ENCODE results near the gene C19orf73.

The C19orf73 gene

DNA sequence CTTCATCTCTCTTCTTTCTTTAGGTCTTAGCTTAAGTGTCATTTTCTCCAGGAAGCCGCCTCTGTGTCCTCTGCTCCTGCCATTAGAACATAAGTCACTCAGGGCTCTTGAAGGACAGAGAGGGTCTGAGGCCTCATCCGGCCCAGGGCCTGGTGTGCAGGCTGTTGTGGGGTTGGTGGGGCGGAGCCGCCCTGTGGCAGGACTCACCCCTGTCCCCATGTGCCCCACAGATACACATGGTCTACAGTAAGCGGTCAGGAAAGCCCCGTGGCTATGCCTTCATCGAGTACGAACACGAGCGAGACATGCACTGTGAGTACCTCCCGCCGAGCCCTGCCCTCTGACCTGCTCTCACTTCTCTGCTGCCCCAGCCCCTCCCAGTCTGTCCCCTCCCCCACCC, 17.8 kb downstream of the C19orf73 start:
- DNase-seq (ENCODE audit: low spot score): no peak

DNA sequence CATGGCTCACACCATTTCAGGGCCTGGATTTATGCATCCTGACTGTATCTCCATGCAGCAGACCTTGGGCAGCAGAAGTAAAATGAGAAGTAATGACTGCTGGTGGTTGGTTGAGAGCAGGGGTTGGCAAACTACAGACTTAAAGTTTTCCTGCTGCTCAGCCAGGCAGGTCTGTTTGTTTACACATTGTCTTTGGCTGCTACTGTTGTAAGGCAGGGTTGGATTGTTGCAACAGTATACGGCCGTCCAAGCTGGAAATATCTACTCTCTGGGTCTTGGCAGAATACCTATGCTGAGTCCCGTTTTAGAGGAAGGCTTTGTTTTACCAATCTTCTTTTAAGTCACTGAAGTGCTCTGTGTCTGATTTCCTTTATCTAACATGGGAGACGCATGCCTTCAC, 20.1 kb downstream of the C19orf73 start:
- DNase-seq (ENCODE audit: low spot score): no peak

DNA sequence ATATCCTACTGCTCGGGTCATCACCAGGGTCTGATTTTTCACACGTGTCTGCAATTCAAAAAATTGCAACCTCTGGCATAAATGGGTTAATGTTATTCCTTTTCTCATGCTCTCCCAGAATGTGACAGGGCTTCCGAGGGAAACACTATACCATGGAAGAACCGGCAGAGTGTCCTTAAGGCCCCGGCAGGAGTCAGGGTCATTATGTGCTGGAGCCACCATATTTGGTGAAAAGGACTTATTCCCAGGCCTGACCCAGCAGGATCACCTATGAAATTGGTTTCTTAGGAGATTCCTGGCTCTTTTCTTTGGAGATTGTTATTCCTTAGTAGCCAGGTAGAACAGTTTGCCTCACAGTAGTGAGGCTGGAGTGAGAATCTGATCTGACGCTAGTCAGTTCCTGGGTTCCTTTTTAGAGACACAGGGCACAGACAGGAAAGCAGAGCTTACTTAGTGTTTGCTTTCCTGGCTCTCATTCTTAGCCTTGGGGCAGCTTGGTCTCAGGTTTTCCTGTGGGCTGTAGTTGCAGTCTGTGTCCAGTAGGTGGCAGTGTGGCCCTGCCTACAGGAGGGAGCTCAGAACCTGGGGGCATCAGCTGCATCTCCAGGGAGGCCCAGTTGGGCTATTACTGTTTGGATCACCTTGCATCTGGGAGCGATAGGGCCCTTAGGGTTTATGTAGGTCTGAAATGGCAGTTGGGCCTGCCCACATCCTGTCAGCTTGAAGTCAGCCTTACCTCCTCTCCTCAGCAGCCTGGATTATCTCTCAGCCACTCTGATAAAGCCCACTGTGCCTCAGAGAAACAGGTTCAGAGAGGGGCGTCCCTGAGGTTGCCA, 21.3 kb downstream of the C19orf73 start:
- DNase-seq (ENCODE audit: low spot score): peak; percentile 83

DNA sequence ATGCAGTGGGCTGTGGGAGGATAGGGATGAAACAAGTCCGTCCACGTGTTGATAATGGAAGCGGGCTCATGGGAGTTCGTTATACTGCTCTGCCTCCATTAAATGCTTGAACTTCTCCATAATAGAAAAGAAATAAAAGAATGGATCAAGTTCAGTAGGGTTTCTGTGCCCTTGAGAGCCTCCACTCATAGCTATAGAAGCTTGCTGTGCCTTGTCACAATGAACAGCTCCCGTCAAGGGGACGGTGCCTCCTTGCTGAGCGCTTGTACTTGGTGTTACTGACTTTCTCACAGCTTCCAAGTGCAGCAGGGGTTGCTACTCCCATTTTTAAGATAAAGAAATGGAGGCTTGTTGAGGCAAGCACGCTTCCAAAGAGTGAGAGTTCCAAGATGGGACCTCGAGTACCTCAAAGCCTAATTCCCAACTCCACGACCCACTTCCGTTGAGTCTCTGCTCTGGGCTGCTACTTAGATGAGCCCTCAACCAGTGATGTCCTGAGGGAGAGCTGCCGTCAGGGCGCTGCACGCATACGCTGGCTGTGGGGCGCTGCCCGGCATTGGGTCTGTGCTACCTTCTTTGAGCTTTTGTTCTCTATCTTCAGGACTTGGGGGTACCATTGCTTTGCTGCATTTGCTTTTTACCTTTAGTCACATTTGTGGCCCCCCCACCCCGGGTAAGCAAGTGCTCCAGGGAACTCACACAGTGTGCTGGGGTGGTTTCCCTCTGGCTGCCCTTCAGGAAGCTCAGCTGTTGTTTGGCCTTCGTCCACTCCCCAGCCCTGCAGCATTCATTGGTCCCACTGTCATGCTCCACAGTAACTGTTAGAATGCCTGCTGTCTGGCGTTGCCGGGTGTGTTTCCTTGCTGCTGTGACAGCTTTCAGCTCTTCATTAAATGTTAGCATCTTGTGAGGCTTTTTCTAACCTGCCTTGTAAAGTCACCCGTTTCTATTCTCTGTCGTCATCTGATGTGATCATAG, 24.1 kb downstream of the C19orf73 start:
- DNase-seq (ENCODE audit: low spot score): no peak

DNA sequence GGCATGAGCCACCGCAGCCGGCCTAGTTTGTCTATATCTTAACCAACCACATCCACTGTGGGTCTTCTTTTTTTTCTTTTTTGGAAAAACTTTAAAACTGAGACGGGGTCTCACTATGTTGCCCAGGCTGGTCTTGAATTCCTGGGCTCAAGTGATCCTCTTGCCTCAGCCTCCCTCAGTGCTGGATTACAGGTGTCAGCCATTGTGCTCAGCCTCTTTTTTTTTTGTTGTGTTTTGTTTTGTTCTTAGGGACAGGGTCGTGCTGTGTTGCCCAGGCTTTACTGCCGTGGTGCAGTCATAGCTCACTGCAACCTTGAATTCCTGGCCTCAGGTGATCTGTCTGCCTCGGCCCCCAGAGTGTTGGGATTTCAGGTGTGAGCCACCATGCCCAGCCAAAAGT, 26.3 kb downstream of the C19orf73 start:
- no peak for DNase-seq (ENCODE audit: low spot score)

DNA sequence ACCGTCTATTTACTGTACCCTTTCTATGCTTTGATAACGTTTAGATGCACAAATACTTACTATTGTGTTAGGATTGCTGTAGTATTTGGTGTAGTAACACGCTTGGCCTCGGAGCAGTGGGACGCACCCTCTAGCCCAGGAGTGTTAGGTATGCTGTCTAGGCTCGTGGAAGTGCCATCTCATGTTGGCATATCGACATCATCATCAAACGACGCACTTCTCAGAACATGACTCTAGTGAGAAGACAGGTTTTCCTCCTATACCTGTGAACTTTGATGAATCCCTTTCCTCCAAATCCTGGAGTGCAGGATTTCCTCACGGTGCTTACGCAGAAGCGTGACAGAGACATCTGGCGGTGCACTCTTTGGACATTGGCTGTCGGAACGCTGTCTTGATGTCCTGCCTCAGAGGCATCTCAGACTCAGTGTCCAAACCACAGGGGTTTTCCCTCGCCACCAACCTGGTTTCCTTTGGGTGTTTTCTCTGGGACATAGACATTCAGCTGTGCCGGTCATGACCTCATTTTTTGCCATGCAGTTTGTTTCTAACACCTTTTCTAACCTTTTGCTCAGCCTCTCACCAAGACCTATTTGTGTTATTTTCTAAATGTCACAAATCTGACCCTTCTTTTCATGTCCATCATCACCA, 27.4 kb downstream of the C19orf73 start:
- no peak for DNase-seq (ENCODE audit: low spot score)

DNA sequence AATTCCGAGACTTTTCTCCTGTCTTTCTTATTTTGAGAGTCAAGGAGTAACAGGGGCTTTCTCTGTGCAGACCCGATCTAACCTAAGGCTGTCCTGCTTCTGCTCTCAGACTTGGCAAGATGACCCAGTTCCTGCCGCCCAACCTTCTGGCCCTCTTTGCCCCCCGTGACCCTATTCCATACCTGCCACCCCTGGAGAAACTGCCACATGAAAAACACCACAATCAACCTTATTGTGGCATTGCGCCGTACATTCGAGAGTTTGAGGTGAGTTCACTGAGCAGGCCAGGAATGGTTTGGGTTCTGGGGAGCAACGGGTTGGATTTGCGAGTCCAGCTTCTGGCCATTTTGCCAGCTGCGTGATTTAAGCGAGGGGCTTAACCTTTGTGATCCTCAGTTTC, 32.6 kb downstream of the C19orf73 start:
- no peak for DNase-seq (ENCODE audit: low spot score)

DNA sequence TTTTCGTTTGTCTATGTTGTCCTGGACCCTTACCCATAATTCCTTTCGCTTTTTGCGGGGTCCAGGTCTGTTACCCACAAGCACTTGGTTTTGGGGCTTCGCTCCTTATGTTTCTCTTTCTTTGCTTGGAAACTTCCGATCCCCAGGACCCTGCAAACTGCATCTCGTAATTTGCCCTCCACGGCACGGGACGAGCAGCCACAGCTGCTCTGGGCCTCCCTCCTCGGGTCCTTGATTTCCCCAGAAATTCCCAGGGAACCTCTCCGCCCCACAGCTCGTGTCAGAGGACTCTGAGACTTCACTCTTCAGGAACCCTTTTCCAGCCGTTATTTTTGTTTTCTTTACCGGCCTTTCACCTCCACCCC, 33.1 kb downstream of the C19orf73 start:
- DNase-seq (ENCODE audit: low spot score): no peak

DNA sequence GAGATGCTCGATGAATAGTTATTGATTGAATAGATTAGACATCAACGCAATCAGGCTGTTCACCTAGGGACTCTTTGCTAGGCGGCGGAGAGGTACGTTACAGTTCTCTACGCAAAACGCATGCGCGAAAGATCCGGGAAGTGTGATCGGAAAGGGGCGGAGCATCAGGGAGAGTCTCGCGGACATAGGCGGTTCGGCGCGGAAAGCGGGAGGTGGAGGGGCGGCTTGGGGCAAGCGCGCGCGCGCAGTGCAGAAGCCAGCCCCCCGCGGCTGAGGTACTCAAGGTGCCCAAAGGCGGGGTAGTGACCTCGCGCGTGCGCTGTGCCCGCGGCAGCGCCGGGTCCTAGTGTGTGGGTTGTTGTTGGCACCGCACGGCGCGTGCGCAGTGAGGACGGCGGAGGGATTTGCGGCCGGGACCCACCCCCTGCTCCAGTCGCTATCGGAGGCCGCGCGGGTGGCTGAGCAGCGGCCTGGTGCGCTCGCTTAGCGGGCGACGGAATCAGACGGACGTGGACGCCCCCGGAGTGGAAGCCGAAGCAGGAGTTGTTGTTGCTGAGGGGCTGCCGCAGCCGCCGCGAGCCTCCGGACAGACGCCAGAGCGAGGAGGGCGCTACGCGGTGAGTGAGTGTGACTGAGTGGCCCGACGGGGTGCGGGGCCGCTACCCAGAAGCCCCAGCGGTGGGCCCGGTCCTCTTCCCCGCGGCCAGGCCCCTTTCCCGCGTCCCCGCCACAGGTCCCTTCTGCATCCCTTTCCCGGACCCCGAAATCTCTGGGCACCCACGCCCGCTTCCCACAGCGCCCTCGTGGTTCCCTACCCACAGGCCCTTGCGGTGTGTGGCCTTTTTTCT, 33.7 kb downstream of the C19orf73 start, which contains the start of gene SNRNP70:
TSS of gene SNRNP70 (plus strand) at position 432 of the 848 bp plus-strand sequence. CDS start 964 bp downstream, outside the sequence.
- peak; percentile 98 for DNase-seq (ENCODE audit: low spot score)

DNA sequence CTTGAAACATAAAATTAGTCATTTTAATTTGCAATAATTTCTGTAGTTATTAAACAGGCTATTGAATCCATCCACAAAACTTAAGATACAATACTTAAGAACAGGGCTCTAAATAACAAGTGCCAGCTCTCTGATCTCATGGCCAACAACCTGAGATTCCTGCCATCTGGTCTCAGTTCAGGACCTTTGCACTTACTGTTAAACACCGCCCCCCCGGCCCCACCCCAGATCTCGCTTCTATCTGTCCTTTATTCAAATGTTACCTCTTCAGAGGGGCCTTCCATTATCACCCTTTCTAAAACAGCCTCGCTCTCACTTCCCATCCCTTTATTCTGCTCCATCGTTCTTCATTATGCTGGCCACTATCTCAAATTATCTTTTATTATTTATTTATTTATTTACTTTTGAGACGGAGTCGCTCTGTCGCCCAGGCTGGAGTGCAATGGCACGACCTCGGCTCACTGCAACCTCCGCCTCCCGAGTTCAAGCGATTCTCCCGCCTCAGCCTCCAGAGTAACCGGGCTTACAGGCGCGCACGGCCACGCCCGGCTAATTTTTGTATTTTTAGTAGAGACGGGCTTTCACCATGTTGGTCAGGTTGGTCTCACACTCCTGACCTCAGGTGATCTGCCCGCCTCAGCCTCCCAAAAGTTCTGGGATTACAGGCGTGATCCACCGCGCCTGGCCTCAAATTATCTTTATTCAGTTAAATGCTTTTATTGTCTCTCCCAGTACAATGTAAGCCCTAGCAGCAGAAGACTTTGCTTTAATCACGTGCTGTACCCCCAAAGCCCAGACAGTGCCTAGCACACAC, 34.5 kb downstream of the C19orf73 start:
- no peak for DNase-seq (ENCODE audit: low spot score)

DNA sequence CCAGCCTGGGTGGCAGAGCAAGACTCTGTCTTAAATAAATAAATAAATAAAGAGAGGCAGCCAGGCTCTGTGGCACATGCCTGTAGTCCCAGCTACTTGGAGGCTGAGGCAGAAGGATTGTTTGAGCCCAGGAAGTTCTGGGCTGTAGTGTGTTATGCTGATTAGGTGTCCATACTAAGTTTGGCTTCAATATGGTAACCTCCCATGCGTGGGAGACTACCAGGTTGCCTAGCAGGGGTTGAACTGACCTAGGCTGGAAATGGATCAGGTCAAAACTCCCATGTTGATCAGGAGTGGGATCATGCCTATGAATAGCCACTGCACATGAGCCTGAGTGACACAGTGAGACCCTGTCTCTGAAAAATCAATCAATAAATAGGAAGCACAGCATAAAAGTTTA, 37.7 kb downstream of the C19orf73 start:
- no peak for DNase-seq (ENCODE audit: low spot score)

DNA sequence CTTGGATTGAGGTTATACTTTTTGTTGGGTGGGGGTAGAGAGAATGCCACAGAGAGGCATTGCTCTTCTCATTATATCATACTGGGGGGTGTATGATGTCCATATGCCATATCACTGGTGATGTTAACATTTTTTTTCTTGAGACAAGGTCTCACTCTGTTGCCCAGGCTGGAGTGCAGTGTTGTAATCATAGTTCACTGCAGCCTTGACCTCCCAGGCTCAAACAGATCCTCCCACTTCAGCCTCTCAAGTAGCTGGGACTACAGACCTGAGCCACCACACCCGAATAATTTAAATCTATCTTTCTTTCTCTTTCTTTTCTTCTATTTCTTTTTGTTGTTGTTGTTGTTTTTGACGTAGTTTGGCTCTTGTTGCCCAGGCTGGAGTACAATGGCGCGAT, 38.6 kb downstream of the C19orf73 start:
- DNase-seq (ENCODE audit: low spot score): no peak

DNA sequence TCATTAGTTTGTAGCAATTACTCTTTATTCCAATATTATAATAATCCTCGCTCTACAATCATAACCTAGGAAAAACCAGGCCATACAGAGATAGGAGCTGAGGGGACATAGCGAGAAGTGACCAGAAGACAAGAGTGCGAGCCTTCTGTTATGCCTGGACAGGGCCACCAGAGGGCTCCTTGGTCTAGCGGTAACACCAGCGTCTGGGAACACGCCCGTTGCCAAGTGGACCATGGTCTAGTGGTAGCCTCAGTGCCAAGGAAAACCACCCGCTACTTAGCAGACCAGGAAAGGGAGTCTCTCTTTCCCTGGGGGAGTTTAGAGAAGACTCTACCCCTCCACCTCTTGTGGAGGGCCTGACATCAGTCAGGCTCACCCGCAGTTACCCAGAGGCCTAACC, 44.1 kb downstream of the C19orf73 start:
- DNase-seq (ENCODE audit: low spot score): peak; percentile 17

DNA sequence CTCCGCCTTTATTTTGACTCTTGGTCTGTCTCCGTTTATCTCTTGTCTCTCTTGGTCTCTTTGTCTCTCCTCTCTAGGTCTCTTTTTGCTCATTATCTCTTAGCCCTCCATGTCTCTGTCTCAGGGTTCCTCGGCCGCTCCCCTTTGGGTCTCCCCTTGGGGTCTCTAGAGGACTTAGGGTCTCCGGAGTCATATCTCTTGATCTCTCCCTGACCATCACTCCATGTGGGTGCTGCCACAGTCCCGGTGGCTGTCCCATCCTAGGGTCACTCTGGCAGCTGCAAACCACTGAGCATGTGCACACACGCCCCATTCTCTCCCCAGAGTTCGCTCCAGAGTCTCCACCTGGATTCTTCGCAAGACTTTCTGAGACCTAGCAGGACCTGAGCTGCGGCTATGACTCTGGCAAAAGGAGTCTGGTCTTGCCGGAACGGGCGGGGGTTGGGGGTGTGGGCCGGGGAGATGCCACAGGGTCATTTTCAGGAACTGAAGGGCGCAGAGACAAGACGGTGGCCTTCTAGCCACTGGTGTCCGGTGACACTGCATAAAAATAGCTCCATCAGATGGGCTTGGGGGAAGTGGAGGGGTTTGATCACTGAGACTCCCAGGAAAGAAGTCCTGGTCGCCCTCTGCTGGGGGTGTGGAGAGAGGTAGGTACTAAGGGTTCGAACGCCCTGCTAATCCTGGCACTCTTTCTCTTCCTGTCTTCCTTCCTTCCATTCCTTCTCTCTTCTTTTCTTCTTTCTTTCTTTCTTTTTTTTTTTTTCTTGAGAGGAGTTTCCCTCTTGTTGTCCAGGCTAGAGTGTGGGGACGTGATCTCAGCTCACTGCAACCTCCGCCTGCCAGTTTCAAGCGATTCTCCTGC, 45.2 kb downstream of the C19orf73 start:
- DNase-seq (ENCODE audit: low spot score): no peak

DNA sequence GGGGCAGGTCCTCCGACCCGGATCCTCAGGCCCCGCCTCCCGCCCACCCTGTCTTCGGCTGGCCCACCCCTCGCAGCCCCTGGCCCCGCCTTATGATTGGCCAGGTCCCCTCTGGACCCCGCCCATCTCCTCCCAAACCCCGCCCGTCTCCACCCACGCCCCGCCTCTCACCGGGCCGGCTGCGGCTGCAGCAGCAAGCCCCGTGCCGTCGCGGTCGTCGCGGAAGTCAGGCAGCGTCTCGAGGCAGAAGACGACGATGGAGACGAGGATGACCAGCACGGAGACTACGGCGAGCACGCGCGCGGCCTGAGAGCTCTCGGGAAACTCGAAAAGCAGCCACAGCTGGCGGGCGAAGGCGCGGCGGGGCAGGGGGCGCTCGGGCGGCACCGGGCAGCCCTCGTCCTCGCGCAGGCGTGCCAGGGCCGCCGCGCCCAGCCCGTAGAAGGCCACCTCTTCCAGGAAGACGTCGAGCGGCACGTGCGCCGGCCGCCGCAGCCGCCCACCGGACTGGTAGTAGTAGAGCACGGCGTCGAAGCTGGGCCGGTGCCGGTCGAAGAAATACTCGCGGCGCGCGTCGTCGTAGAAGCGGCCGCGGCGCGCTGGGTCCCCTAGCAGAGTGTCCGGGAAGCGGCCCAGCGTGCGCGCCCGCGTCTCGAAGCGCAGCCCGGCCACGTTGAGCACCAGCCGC, 46.9 kb downstream of the C19orf73 start:
- no peak for DNase-seq (ENCODE audit: low spot score)

DNA sequence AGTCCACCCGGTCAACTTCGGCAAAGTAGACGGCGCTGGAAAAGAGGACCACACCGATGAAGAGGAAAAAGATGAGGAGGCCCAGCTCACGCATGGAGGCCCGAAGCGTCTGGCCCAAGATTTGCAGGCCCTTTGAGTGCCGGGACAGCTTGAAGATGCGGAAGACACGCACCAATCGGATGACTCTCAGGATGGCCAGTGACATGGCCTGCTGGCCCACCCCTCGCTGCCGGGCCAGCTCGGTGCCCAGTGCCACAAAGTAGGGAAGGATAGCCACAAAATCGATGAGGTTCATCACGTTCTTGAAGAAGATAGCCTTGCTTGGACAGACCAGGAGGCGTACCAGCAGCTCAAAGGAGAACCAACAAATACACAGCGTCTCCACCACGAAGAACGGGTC, 48.5 kb downstream of the C19orf73 start:
- no peak for DNase-seq (ENCODE audit: low spot score)

DNA sequence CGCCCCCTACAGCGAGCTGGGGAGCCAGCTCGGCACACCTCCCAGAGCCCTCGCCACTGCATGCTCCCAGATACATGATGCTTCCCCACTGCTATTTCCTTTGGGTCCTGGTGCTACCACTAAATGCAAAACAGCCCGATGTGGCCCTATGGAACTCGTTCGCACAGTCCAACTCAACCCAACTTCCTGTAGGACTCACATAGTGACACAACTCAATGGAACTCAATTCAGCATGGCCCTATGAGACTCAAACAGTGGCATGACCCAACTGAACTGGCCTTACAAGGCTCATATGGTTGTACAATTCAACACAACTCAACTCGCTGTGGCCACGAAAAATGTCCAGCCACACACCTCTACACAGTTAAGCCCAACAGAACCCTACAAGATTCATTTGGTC, 49.9 kb downstream of the C19orf73 start:
- no peak for DNase-seq (ENCODE audit: low spot score)

Data from hematopoietic multipotent progenitor cell treated with erythropoietin and hydrocortisone succinate and interleukin-3 and kit ligand, for 15 days (in vitro differentiated cells).